Keratinocyte (primary cell): Measurements from ENCODE around the gene CFAP61.

Experiments
- EZH2 ChIP-seq: IDR thresholded peaks from one replicate; pipeline ENCODE4 v1.6.1; 2012; ENCODE audit warnings: inconsistent platforms, mild to moderate bottlenecking, low read length, moderate library complexity
- TF ChIP-seq, protein P1 (sequence below), 3 experiments: IDR thresholded peaks in 1 of 3; conservative IDR thresholded peaks in 1 of 3; optimal IDR thresholded peaks in 1 of 3; 2 replicates in 2 of 3; 3 replicates in 1 of 3; pipeline versions ENCODE3 to v1.5.1; 2011; ENCODE audit warnings: low read length in 3 of 3, mild to moderate bottlenecking in 3 of 3, moderate library complexity in 2 of 3, control low read depth in 1 of 3, inconsistent platforms in 1 of 3; ENCODE audit not compliant: insufficient read depth in 2 of 3; ENCODE audit errors: extremely low read depth in 1 of 3

DNA sequence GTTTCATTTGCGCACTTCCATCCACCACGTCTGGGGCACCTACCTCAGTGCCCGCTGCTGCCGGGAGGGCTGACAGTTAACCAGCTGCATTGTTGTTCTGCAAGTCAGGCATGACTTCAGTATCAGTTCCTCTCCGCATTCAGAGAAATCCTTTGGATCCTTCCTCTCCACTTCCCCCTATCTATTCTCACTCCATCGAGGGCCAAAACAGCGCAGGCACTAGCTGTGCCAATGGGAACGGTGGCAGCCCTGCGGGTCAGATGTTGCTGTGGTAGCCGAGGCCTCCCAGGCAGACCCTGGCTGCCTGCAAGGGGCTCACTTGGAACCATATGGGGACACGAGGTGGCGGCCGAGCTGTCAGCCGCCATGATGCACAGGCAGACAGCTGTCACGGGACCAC is 251.4 kb downstream of the CFAP61 start:
- TF ChIP-seq EZH2: no peak
- TF ChIP-seq, protein P1, sequence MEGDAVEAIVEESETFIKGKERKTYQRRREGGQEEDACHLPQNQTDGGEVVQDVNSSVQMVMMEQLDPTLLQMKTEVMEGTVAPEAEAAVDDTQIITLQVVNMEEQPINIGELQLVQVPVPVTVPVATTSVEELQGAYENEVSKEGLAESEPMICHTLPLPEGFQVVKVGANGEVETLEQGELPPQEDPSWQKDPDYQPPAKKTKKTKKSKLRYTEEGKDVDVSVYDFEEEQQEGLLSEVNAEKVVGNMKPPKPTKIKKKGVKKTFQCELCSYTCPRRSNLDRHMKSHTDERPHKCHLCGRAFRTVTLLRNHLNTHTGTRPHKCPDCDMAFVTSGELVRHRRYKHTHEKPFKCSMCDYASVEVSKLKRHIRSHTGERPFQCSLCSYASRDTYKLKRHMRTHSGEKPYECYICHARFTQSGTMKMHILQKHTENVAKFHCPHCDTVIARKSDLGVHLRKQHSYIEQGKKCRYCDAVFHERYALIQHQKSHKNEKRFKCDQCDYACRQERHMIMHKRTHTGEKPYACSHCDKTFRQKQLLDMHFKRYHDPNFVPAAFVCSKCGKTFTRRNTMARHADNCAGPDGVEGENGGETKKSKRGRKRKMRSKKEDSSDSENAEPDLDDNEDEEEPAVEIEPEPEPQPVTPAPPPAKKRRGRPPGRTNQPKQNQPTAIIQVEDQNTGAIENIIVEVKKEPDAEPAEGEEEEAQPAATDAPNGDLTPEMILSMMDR (optimal IDR thresholded peaks at IDR 0.05 in 1 of 3, IDR thresholded peaks at IDR 0.05 in 1 of 3, conservative IDR thresholded peaks at IDR 0.05 in 1 of 3; ENCODE audit: extremely low read depth in 1 of 3, insufficient read depth in 2 of 3, low read length in 3 of 3): no peak
